ENCODE data around the gene RARRES2. TPM values are rescaled to one million over a fixed set of nuclear protein-coding genes. Genes with fewer than 3 reads are reported as not detected.
"Not testable (repeated sequence)": the region's sequence is repeated elsewhere in the genome, so short reads cannot be mapped to it uniquely, and the experiment has no call there.

RARRES2 gene
- total RNA-seq, 1 donor from 2014 or later, result 19.4 TPM

GRCh38 chr7:150322114-150322832, 19.2 kb downstream of the RARRES2 start:
- peaks cover 20% of the 10 kb centered on the region for H3K4me1 ChIP-seq (ENCODE audit: insufficient read depth, low read length)
- peak overlapping the region; percentile 74 for H2AFZ ChIP-seq (ENCODE audit: low read depth, low read length)
- H3K79me2 ChIP-seq (ENCODE audit: insufficient read depth, low read length), result no peaks in the 10 kb centered on the region
- Mint-ChIP-seq H3K27me3 (ENCODE audit: low read depth, unreplicated experiment) (peaks cover 2% of the 10 kb centered on the region), H3K9me3 (ENCODE audit: unreplicated experiment) (peaks cover 3% of the 10 kb centered on the region), H3K4me3 (ENCODE audit: unreplicated experiment) (no peak overlapping the region), H3K27ac (ENCODE audit: unreplicated experiment) (peak overlapping the region; percentile 63), H3K36me3 (ENCODE audit: low read depth, unreplicated experiment) (peaks cover 4% of the 10 kb centered on the region), H3K4me1 (ENCODE audit: low read depth, unreplicated experiment) (peaks cover 22% of the 10 kb centered on the region)
- H3K27me3 ChIP-seq (ENCODE audit: insufficient read depth, low read length), result no peaks in the 10 kb centered on the region
- peaks cover 5% of the 10 kb centered on the region for H3K9me3 ChIP-seq (ENCODE audit: insufficient read depth, low read depth, low read length)
- peak overlapping the region; percentile 86 for H3K4me2 ChIP-seq (ENCODE audit: low read length)
- no peaks in the 10 kb centered on the region for H3K36me3 ChIP-seq (ENCODE audit: insufficient read depth, low read length)
- TF ChIP-seq, protein P1, sequence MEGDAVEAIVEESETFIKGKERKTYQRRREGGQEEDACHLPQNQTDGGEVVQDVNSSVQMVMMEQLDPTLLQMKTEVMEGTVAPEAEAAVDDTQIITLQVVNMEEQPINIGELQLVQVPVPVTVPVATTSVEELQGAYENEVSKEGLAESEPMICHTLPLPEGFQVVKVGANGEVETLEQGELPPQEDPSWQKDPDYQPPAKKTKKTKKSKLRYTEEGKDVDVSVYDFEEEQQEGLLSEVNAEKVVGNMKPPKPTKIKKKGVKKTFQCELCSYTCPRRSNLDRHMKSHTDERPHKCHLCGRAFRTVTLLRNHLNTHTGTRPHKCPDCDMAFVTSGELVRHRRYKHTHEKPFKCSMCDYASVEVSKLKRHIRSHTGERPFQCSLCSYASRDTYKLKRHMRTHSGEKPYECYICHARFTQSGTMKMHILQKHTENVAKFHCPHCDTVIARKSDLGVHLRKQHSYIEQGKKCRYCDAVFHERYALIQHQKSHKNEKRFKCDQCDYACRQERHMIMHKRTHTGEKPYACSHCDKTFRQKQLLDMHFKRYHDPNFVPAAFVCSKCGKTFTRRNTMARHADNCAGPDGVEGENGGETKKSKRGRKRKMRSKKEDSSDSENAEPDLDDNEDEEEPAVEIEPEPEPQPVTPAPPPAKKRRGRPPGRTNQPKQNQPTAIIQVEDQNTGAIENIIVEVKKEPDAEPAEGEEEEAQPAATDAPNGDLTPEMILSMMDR (IDR thresholded peaks at IDR 0.05; ENCODE audit: insufficient read depth, low read depth, low read length), result no peak
- TF ChIP-seq EZH2 (IDR thresholded peaks at IDR 0.05; ENCODE audit: insufficient read depth, low read length), result no peak
- no peak for DNase-seq (ENCODE audit: low read depth)
- peak overlapping the region; percentile 45 for H3K4me3 ChIP-seq (ENCODE audit: insufficient read depth, low read depth, low read length)
- no peaks in the 10 kb centered on the region for H4K20me1 ChIP-seq (ENCODE audit: insufficient read depth, low read length)
- H3K27ac ChIP-seq (ENCODE audit: low read depth, low read length), result no peak overlapping the region
- H3K9ac ChIP-seq (ENCODE audit: low read length), result peak overlapping the region; percentile 50
- no peak for FAIRE-seq

GRCh38 chr7:150321788-150322113, 19.7 kb downstream of the RARRES2 start:
- TF ChIP-seq EZH2 (IDR thresholded peaks at IDR 0.05; ENCODE audit: insufficient read depth, low read length), result no peak
- TF ChIP-seq, protein P1 (IDR thresholded peaks at IDR 0.05; ENCODE audit: insufficient read depth, low read depth, low read length), result no peak
- H3K4me1 ChIP-seq (ENCODE audit: insufficient read depth, low read length), result peaks cover 20% of the 10 kb centered on the region
- no peaks in the 10 kb centered on the region for H3K79me2 ChIP-seq (ENCODE audit: insufficient read depth, low read length)
- no peaks in the 10 kb centered on the region for H4K20me1 ChIP-seq (ENCODE audit: insufficient read depth, low read length)
- H3K4me3 Mint-ChIP-seq (ENCODE audit: unreplicated experiment), result no peak overlapping the region
- H3K27ac Mint-ChIP-seq (ENCODE audit: unreplicated experiment), result no peak overlapping the region
- DNase-seq (ENCODE audit: low read depth) (no peak), FAIRE-seq (no peak)
- no peak overlapping the region for H3K4me2 ChIP-seq (ENCODE audit: low read length)
- peaks cover 22% of the 10 kb centered on the region for H3K4me1 Mint-ChIP-seq (ENCODE audit: low read depth, unreplicated experiment)
- no peak overlapping the region for H3K27ac ChIP-seq (ENCODE audit: low read depth, low read length)
- peaks cover 4% of the 10 kb centered on the region for H3K36me3 Mint-ChIP-seq (ENCODE audit: low read depth, unreplicated experiment)
- no peak overlapping the region for H3K4me3 ChIP-seq (ENCODE audit: insufficient read depth, low read depth, low read length)
- no peaks in the 10 kb centered on the region for H3K36me3 ChIP-seq (ENCODE audit: insufficient read depth, low read length)
- no peak overlapping the region for H2AFZ ChIP-seq (ENCODE audit: low read depth, low read length)
- H3K27me3 Mint-ChIP-seq (ENCODE audit: low read depth, unreplicated experiment), result peaks cover 2% of the 10 kb centered on the region
- no peak overlapping the region for H3K9ac ChIP-seq (ENCODE audit: low read length)
- peaks cover 5% of the 10 kb centered on the region for H3K9me3 ChIP-seq (ENCODE audit: insufficient read depth, low read depth, low read length)
- H3K27me3 ChIP-seq (ENCODE audit: insufficient read depth, low read length), result no peaks in the 10 kb centered on the region
- peaks cover 3% of the 10 kb centered on the region for H3K9me3 Mint-ChIP-seq (ENCODE audit: unreplicated experiment)

GRCh38 chr7:150317748-150318444, 23.5 kb downstream of the RARRES2 start:
- no peak overlapping the region for H3K4me3 ChIP-seq (ENCODE audit: insufficient read depth, low read depth, low read length)
- H3K27me3 ChIP-seq (ENCODE audit: insufficient read depth, low read length), result no peaks in the 10 kb centered on the region
- H3K9me3 ChIP-seq (ENCODE audit: insufficient read depth, low read depth, low read length), result peaks cover 5% of the 10 kb centered on the region
- H3K4me1 ChIP-seq (ENCODE audit: insufficient read depth, low read length), result peaks cover 7% of the 10 kb centered on the region
- Mint-ChIP-seq H3K9me3 (ENCODE audit: unreplicated experiment) (no peaks in the 10 kb centered on the region), H3K36me3 (ENCODE audit: low read depth, unreplicated experiment) (no peaks in the 10 kb centered on the region), H3K27ac (ENCODE audit: unreplicated experiment) (no peak overlapping the region), H3K4me1 (ENCODE audit: low read depth, unreplicated experiment) (peaks cover 15% of the 10 kb centered on the region), H3K4me3 (ENCODE audit: unreplicated experiment) (no peak overlapping the region), H3K27me3 (ENCODE audit: low read depth, unreplicated experiment) (peaks cover 2% of the 10 kb centered on the region)
- no peak for FAIRE-seq
- H3K4me2 ChIP-seq (ENCODE audit: low read length), result peak overlapping the region; percentile 72
- TF ChIP-seq EZH2 (IDR thresholded peaks at IDR 0.05; ENCODE audit: insufficient read depth, low read length), result no peak
- TF ChIP-seq, protein P1 (IDR thresholded peaks at IDR 0.05; ENCODE audit: insufficient read depth, low read depth, low read length), result no peak
- DNase-seq (ENCODE audit: low read depth), result peak; percentile 98
- no peaks in the 10 kb centered on the region for H3K79me2 ChIP-seq (ENCODE audit: insufficient read depth, low read length)
- no peak overlapping the region for H3K9ac ChIP-seq (ENCODE audit: low read length)
- H3K27ac ChIP-seq (ENCODE audit: low read depth, low read length), result peak overlapping the region; percentile 55
- H2AFZ ChIP-seq (ENCODE audit: low read depth, low read length), result peak overlapping the region; percentile 3
- no peaks in the 10 kb centered on the region for H3K36me3 ChIP-seq (ENCODE audit: insufficient read depth, low read length)
- H4K20me1 ChIP-seq (ENCODE audit: insufficient read depth, low read length), result no peaks in the 10 kb centered on the region

GRCh38 chr7:150316987-150317386, 24.4 kb downstream of the RARRES2 start:
- not testable (repeated sequence) for H4K20me1 ChIP-seq (ENCODE audit: insufficient read depth, low read length); H3K79me2 ChIP-seq (ENCODE audit: insufficient read depth, low read length); H3K4me3 Mint-ChIP-seq (ENCODE audit: unreplicated experiment); H3K4me3 ChIP-seq (ENCODE audit: insufficient read depth, low read depth, low read length); DNase-seq (ENCODE audit: low read depth); H3K36me3 Mint-ChIP-seq (ENCODE audit: low read depth, unreplicated experiment); H3K4me2 ChIP-seq (ENCODE audit: low read length); H3K27ac ChIP-seq (ENCODE audit: low read depth, low read length); H3K9me3 Mint-ChIP-seq (ENCODE audit: unreplicated experiment); H3K4me1 ChIP-seq (ENCODE audit: insufficient read depth, low read length); H2AFZ ChIP-seq (ENCODE audit: low read depth, low read length); H3K36me3 ChIP-seq (ENCODE audit: insufficient read depth, low read length); H3K27me3 Mint-ChIP-seq (ENCODE audit: low read depth, unreplicated experiment); H3K9me3 ChIP-seq (ENCODE audit: insufficient read depth, low read depth, low read length); H3K9ac ChIP-seq (ENCODE audit: low read length); H3K27ac Mint-ChIP-seq (ENCODE audit: unreplicated experiment); FAIRE-seq; H3K27me3 ChIP-seq (ENCODE audit: insufficient read depth, low read length)
- H3K4me1 Mint-ChIP-seq (ENCODE audit: low read depth, unreplicated experiment), result peaks cover 18% of the 10 kb centered on the region
